Hematopoietic multipotent progenitor cell (in vitro differentiated cells): ENCODE results near the gene SPRR4. TPM values are rescaled to one million over a fixed set of nuclear protein-coding genes. Genes with fewer than 3 reads are reported as not detected.

Source experiments
- DNase-seq, 3 donors: peaks; one replicate each; pipeline ENCODE4 v3.0.0-alpha.2; 2011 to 2015; ENCODE audit warnings: low read depth in 2 of 3, low spot score in 2 of 3
- total RNA-seq: library from RNA; depleted of rRNA; stranded (reverse); fragments of >200 nt; gene quantifications from one replicate; pipeline ENCODE4 v1.2.3, GENCODE V29; 2012

Gene SPRR4
- total RNA-seq, 1 donor: not detected

DNA sequence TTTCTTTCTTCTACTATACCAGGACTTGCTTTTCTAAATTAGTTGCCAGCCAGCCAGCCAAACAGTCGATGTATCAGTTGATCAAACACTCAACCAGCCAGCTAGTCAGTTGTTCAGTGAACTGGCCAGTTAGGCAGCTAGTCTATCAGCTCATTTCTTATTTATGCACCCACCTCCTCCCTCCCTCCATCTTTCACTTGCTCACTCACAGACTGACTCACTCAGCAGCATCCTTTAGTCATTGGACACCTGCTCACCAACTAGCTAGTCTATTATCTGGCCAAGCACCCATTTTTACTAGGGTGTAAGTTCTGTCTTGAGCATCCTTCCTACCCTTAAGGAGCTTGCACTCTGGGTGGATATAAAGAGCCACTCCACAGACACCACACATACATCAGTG is 5.9 kb upstream of the SPRR4 start:
- no peak for DNase-seq

DNA sequence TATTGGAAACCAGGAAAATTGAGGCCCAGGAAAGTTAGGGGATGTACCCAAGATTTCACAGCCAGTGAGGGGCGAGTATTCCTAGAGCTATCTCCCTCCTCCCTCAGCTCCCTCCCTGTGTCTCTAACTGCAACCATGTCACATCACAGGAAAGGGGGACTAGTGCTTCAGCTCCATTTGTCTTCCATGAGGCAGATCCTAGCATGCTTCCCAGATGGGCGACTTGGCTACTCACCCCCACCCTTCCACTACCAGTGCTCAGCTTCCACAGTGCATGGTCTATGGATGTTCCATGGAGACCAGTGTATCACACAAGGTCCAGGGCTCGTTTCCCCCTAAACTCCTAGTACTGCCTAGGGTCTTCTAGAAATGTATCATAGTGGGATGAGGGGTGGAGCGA is 4.6 kb upstream of the SPRR4 start:
- DNase-seq: no peak

GRCh38 chr1:152967201-152967600 is 3.2 kb upstream of the SPRR4 start:
- no peak for DNase-seq

DNA sequence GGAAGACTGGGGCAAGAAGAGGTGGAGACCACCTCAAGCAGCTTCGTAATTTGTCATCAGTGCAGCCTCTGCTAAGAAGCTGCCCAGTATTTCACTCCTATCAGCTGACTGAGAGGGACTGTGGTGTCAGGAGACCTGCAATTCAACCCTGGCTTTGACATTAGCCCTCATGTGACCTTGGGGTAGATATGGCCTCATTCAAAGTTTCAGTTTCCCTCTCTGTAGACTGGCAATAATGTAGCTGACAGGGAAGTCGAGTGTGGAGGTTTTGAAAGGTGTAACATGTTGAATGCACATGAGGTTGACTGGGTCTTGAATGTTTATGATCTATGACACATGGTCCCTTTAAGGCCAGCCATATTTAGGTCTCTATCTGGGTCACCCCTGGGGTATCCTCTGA is 2.2 kb upstream of the SPRR4 start:
- no peak for DNase-seq

GRCh38 chr1:152969036-152969435 is 1.4 kb upstream of the SPRR4 start:
- no peak for DNase-seq

- DNase-seq: no peak
Measured at GRCh38 chr1:152972196-152972886, 1.9 kb downstream of the SPRR4 start.

- no peak for DNase-seq
Measured at GRCh38 chr1:152976688-152977087, 6.2 kb downstream of the SPRR4 start.

- no peak for DNase-seq
Measured at GRCh38 chr1:152977614-152978013, 7.2 kb downstream of the SPRR4 start.

GRCh38 chr1:152980676-152981075 is 10.2 kb downstream of the SPRR4 start:
- DNase-seq: no peak

DNA sequence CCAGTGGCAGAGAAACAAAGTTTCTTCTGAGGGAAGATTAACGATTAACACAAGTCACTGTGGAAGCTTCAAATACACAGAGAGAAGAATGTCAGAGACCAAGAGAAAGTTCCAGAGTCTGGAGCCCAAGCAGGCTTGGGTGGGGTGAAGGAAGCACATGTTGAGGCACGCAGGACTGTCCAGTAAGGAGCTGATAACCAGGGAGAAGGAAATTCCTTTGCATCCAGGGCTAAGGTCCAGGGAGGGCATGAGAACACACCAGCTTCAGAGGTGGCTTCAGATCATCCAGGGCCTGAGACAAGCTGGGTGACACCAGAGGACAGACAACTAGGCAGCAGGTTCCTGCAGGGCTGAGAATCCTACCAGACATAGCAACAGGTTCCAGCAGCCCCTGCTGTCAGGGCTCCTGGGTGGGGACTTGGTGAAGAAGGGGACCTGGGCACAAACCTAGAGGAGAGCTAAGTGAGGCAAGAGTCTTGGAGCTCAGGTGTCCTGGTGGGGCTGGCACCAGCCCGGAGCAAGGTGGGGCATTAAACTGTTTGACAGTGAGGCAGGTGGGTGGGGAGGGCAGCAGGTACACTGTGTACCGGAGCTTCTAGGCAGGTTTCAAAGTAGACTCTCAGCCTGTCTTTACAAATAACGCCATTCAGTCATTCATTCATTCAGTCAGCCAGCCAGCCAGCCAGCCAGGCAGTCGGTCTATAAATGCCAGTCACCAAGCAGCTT is 10.9 kb downstream of the SPRR4 start:
- DNase-seq: no peak

GRCh38 chr1:152982076-152982475 is 11.6 kb downstream of the SPRR4 start:
- DNase-seq: no peak

GRCh38 chr1:152983234-152983633 is 12.8 kb downstream of the SPRR4 start:
- DNase-seq: no peak

GRCh38 chr1:152983743-152984142 is 13.3 kb downstream of the SPRR4 start, which contains the start of gene SPRR1A:
SPRR1A (plus strand) TSS chr1:152984081; CDS start chr1:152985231, 1,150 bp downstream.
- no peak for DNase-seq

DNA sequence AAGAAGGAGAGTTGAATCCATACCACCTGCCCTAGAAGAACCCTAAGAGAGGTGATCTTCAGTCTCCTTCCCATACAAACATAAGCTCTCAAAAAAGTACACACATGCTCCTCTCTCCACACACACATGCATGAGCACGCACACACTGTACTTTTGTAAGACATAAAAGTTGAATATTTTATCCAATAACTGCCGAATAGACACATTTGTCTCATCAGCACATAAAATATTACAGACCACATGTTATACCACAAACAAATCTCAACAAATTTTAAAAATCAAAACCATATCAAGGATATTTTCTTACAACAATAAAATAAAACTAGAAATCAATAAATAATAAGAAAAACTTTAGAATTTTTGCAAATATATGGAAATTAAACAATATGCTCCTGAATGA is 16.1 kb downstream of the SPRR4 start:
- no peak for DNase-seq

DNA sequence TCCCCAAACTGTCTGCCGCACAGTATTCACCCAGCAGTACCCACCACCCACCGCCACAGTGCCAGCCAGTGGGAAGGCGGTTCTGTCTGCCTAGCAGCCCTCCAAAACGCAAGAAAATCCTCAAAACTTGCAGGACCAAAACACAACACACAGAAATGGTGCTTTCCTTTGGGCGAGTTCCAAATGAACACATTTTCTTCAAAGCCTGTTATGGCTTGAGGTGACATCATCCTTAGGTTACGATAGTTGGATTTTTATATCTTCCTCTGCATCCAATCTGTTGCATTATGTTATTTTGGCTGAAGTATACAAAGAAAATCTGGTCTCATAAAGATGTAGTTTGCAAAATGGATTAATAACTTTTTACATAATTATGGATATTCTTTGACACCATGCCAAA is 22.7 kb downstream of the SPRR4 start:
- DNase-seq: no peak

GRCh38 chr1:152995842-152996241 is 25.4 kb downstream of the SPRR4 start:
- DNase-seq: no peak

GRCh38 chr1:152996633-152997400 is 26.4 kb downstream of the SPRR4 start:
- DNase-seq: no peak

DNA sequence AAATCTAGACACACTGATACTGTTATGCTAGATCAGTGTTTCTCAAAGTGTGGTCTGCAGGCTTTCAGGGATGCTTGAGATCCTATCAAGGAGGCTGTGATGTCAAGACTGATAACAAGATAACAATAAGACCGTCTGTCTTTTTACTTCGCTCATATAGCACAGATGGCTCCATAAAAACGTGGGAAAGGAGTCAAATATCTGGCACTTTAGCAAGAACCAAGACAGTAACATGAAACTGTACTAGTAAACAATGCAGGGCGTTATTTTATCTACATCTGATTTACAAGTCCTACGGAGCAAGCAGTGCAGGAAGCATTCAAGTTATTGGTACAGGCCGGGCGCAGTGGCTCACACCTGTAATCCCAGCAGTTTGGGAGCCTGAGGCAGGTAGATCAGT is 27.5 kb downstream of the SPRR4 start:
- no peak for DNase-seq

DNA sequence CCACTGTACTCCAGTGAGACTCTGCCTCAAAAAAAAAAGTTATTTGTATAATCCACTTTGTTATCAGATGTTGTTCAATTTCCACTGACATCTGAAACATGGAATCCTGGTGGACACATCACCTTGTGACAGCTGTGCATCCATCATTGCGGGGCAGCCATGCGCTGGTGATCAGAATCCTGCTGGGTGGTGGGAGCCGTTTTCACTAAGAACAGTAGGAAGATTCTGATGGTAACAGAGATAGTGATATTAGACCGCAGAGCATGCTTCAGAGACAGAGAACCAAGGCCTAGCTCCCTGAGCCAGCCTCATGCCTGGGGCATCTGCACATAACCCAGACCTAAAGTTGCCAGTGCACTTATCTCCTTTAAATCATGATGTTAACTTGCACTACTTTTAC is 28.0 kb downstream of the SPRR4 start:
- no peak for DNase-seq

DNA sequence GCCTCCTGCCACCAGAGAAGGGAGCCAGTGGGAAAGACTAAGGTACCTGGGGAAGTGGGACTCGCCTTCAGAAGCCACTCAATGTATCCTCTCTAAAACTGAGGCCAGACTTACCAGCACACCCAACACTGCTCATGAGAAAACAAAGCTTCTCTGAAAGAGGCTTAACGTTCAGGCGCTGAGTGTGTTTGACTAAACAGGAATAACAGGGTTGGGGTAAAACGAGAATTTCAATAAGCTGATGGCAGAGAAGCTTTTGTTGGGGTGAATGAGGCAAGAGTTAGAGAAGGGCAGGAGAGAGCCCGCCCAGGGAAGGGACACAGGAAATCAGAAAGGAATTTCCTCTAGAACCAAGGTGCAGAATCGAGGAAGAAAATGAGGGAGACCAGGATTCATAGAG is 29.4 kb downstream of the SPRR4 start:
- DNase-seq: no peak

- DNase-seq: no peak
Measured at GRCh38 chr1:153000294-153000693, 29.8 kb downstream of the SPRR4 start.

GRCh38 chr1:153001382-153001781 is 30.9 kb downstream of the SPRR4 start, which contains the start of gene SPRR3:
SPRR3 (plus strand) TSS chr1:153001749; CDS start chr1:153003021, 1,272 bp downstream.
- no peak for DNase-seq
